Left lung (tissue), 10 donors: ENCODE results near the gene MACROD2. TPM values are rescaled to one million over a fixed set of nuclear protein-coding genes. Genes with fewer than 3 reads are reported as not detected.

Experiments
- ATAC-seq: fragments of 200-7000 bp; cut with Tn5 transposase; one replicate; pipeline ENCODE4 v1.9.1; 2020; ENCODE audit warnings: moderate library complexity
- DNase-seq, 4 donors: peaks; one replicate each; pipeline ENCODE4 v3.0.0-alpha.2; 2013 to 2020
- H3K27ac ChIP-seq, 2 donors: fragments of 200-600 bp; sonication (generic) in 1 of 2; one replicate each; pipeline versions ENCODE4 v1.5.0 to v1.8.0; 2020 to 2021
- H3K27me3 ChIP-seq, 2 donors: fragments of 200-600 bp; sonication (generic) in 1 of 2; one replicate each; pipeline versions ENCODE4 v1.5.0 to v1.8.0; 2020 to 2021
- H3K36me3 ChIP-seq, 2 donors: fragments of 200-600 bp; sonication (generic) in 1 of 2; one replicate each; pipeline versions ENCODE4 v1.5.0 to v1.8.0; 2020 to 2021
- H3K4me1 ChIP-seq, 2 donors: fragments of 200-600 bp; one replicate each; pipeline ENCODE4 v1.8.0; 2021
- H3K4me3 ChIP-seq, 2 donors: fragments of 200-600 bp; sonication (generic) in 1 of 2; one replicate each; pipeline versions ENCODE4 v1.5.0 to v1.8.0; 2020 to 2021; ENCODE audit warnings: mild to moderate bottlenecking in 1 of 2
- H3K9me3 ChIP-seq, 2 donors: fragments of 200-600 bp; sonication (generic) in 1 of 2; one replicate each; pipeline versions ENCODE4 v1.5.0 to v1.8.0; 2020 to 2021
- CTCF ChIP-seq, 2 donors: fragments of 200-600 bp; sonication (generic) in 1 of 2; IDR thresholded peaks; one replicate each; pipeline versions ENCODE4 v1.5.0 to v1.8.0; 2021; ENCODE audit warnings: antibody characterized with exemption in 2 of 2
- intact Hi-C, 2 donors: fragments of 100-400 bp; cut with DNase I; formaldehyde crosslinking; loops; one replicate each; pipeline versions ENCODE4 v1.11.2 to v1.14.2; 2022
- polyA plus RNA-seq, 6 donors: library from polyadenylated mRNA; unstranded; fragments of 120-200 nt; gene quantifications; one replicate each; pipeline ENCODE4 v1.2.1, GENCODE V29; 2013; ENCODE audit not compliant: insufficient read length in 6 of 6
- total RNA-seq, 2 donors: library from RNA; stranded (reverse); fragmentation: NEBNext Ultra II Directional; extraction: Animal tissue kit (Norgen Biotek cat#: 25700); gene quantifications; one replicate each; pipeline ENCODE4 v1.2.1, GENCODE V29; 2021
- donor health status: DM: no; HTN: yes; CAD: no.
- donor health status: DM: no; HTN: no; CAD: no.

The MACROD2 gene
- total and polyA plus RNA-seq, 8 donors = 6.1 to 23.6 (median 8.9) TPM

GRCh38 chr20:16096756-16097326 is 2101.5 kb downstream of the MACROD2 start:
- H3K27me3 ChIP-seq = no peaks in the 10 kb centered on the region
- ATAC-seq = no peak
- intact Hi-C loops = no loop called here
- DNase-seq = no peak
- H3K27ac ChIP-seq = no peak overlapping the region
- H3K9me3 ChIP-seq = no peaks in the 10 kb centered on the region
- H3K4me1 ChIP-seq = no peaks in the 10 kb centered on the region
- H3K4me3 ChIP-seq = no peak overlapping the region
- TF ChIP-seq CTCF (IDR thresholded peaks at IDR 0.05) = no peak
- H3K36me3 ChIP-seq = no peaks in the 10 kb centered on the region

DNA sequence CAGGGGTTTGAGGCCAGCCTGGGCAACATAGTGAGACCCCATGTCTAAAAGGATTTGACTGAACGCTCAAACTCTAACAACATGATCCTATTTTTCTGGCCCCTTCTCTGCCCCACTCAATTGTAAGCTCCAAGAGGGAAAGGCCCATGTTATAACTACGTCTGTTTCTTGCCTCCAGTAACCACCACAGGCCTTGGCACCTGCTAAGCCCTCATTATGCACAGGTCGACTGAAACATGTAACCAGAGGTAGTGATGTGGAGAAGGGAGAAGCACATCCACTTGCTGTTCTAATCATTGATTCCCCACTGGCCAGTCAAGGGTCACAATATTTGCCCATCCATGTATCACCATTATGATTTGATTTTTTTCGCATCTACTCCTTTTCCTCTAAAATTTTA is 2102.5 kb downstream of the MACROD2 start:
- H3K4me3 ChIP-seq = no peak overlapping the region
- no peak for ATAC-seq
- DNase-seq = no peak
- TF ChIP-seq CTCF (IDR thresholded peaks at IDR 0.05) = no peak
- H3K4me1 ChIP-seq = no peaks in the 10 kb centered on the region
- H3K27me3 ChIP-seq = no peaks in the 10 kb centered on the region
- no peaks in the 10 kb centered on the region for H3K9me3 ChIP-seq
- no peak overlapping the region for H3K27ac ChIP-seq
- intact Hi-C loops = no loop called here
- no peaks in the 10 kb centered on the region for H3K36me3 ChIP-seq

DNA sequence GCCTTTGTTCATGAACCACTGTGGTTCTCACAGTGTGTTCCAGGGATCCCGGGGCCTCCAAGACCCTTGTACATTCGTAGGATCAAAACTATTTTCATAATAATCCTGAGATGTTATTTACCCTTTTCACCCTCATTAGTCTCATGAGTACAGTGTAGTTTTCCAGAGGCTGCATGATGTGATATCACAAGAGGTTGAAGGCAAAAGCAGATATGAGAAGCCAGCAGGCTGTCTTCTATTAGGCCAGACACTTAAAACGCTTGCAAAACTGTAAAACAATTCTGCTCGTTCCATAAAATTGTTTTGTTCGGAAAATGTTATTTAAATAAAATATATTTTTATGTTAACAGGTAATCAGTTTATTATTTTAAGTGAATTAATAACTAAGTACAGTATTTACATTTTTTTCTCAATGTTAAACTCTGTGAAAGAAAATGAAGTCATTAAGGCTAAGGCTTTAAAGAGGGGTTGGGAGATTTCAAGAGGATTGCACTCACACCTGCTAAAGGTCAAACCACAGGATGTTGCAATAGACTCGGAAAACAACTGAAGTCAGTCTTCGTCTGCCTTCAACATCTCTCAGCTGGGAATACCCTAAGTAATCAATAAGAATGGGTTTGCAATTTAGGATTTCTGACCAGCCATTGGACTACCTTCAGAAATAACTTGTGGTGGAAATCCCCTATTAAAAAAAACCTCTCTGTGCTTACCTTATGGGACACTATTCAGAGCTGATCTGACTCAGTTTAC is 2103.7 kb downstream of the MACROD2 start:
- Histone ChIP-seq H3K4me3 (no peak overlapping the region), H3K4me1 (no peaks in the 10 kb centered on the region), H3K27ac (no peak overlapping the region), H3K36me3 (no peaks in the 10 kb centered on the region), H3K9me3 (no peaks in the 10 kb centered on the region), H3K27me3 (no peaks in the 10 kb centered on the region)
- TF ChIP-seq CTCF (IDR thresholded peaks at IDR 0.05) = no peak
- DNase-seq = no peak
- ATAC-seq = peak; percentile 80
- intact Hi-C loops = no loop called here

DNA sequence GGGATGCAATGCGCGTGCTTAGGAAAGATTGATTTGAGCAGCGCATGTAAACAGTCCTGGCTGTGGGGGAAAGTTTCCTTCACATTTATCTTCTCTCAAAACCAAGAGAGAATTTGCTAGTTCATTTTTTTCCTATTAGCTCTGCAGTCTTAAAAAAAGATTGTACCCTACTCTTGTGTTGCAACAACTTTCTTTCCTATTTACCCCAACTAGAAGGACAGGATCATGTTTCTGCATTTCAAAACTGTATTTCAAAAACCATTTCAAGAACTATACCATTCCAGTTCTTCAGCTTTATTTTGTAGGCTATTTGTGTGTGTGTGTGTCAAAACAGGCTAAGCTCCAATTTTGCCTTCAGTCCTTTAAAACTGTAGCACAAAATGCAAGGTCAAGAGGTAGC is 2104.8 kb downstream of the MACROD2 start:
- no peak overlapping the region for H3K4me3 ChIP-seq
- no peaks in the 10 kb centered on the region for H3K9me3 ChIP-seq
- ATAC-seq (no peak), DNase-seq (no peak)
- no peaks in the 10 kb centered on the region for H3K27me3 ChIP-seq
- TF ChIP-seq CTCF (IDR thresholded peaks at IDR 0.05) = no peak
- intact Hi-C loops = no loop called here
- H3K4me1 ChIP-seq = no peaks in the 10 kb centered on the region
- no peaks in the 10 kb centered on the region for H3K36me3 ChIP-seq
- H3K27ac ChIP-seq = no peak overlapping the region

- Histone ChIP-seq H3K4me1 (no peaks in the 10 kb centered on the region), H3K9me3 (no peaks in the 10 kb centered on the region), H3K27me3 (no peaks in the 10 kb centered on the region), H3K36me3 (no peaks in the 10 kb centered on the region), H3K27ac (no peak overlapping the region), H3K4me3 (no peak overlapping the region)
- DNase-seq (no peak), ATAC-seq (no peak)
- intact Hi-C loops = no loop called here
- no peak for TF ChIP-seq CTCF (IDR thresholded peaks at IDR 0.05)
Observed at GRCh38 chr20:16100767-16101166, 2105.5 kb downstream of the MACROD2 start.

Other genes with a start within 250 kb of the MACROD2 start
- 10 to 100 TPM; 11.3 to 13.0 TPM for gene ESF1, start 210.6 kb upstream of the MACROD2 start, total RNA-seq
- gene ESF1, start 210.6 kb upstream of the MACROD2 start, polyA plus RNA-seq = 10 to 100 TPM; 24.6 to 32.4 (median 26.6) TPM
- 10 to 100 TPM; 19.5 to 21.7 TPM for gene NDUFAF5, start 210.5 kb upstream of the MACROD2 start, total RNA-seq
- gene NDUFAF5, start 210.5 kb upstream of the MACROD2 start, polyA plus RNA-seq = 10 to 100 TPM; 24.0 to 29.4 (median 26.6) TPM
- gene SEL1L2, start 4.9 kb upstream of the MACROD2 start, total RNA-seq = not detected
- not detected for gene SEL1L2, start 4.9 kb upstream of the MACROD2 start, polyA plus RNA-seq